ENCODE data around the gene ABCC8. TPM values are rescaled to one million over a fixed set of nuclear protein-coding genes. Genes with fewer than 3 reads are reported as not detected.

The ABCC8 gene
- total RNA-seq, 1 donor from 2014 or later, result not detected

GRCh38 chr11:17437366-17437765 is 39.3 kb downstream of the ABCC8 start:
- TF ChIP-seq, protein P1, sequence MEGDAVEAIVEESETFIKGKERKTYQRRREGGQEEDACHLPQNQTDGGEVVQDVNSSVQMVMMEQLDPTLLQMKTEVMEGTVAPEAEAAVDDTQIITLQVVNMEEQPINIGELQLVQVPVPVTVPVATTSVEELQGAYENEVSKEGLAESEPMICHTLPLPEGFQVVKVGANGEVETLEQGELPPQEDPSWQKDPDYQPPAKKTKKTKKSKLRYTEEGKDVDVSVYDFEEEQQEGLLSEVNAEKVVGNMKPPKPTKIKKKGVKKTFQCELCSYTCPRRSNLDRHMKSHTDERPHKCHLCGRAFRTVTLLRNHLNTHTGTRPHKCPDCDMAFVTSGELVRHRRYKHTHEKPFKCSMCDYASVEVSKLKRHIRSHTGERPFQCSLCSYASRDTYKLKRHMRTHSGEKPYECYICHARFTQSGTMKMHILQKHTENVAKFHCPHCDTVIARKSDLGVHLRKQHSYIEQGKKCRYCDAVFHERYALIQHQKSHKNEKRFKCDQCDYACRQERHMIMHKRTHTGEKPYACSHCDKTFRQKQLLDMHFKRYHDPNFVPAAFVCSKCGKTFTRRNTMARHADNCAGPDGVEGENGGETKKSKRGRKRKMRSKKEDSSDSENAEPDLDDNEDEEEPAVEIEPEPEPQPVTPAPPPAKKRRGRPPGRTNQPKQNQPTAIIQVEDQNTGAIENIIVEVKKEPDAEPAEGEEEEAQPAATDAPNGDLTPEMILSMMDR (IDR thresholded peaks at IDR 0.05), result no peak
- no peak for DNase-seq (ENCODE audit: low spot score)
- Mint-ChIP-seq H3K36me3 (ENCODE audit: low read depth) (no peaks in the 10 kb centered on the region), H3K27ac (ENCODE audit: unreplicated experiment) (no peak overlapping the region), H3K9me3 (ENCODE audit: low read depth) (peaks cover 3% of the 10 kb centered on the region), H3K27me3 (ENCODE audit: low read depth) (peaks cover 57% of the 10 kb centered on the region), H3K4me3 (ENCODE audit: unreplicated experiment) (no peak overlapping the region), H3K4me1 (ENCODE audit: low read depth) (peaks cover 8% of the 10 kb centered on the region)

GRCh38 chr11:17434108-17434507 is 42.5 kb downstream of the ABCC8 start:
- no peaks in the 10 kb centered on the region for H3K36me3 Mint-ChIP-seq (ENCODE audit: low read depth)
- no peak overlapping the region for H3K4me3 Mint-ChIP-seq (ENCODE audit: unreplicated experiment)
- H3K9me3 Mint-ChIP-seq (ENCODE audit: low read depth), result no peaks in the 10 kb centered on the region
- no peak for DNase-seq (ENCODE audit: low spot score)
- no peak overlapping the region for H3K27ac Mint-ChIP-seq (ENCODE audit: unreplicated experiment)
- peaks cover 39% of the 10 kb centered on the region for H3K27me3 Mint-ChIP-seq (ENCODE audit: low read depth)
- TF ChIP-seq, protein P1 (IDR thresholded peaks at IDR 0.05), result no peak
- peaks cover under 1% of the 10 kb centered on the region for H3K4me1 Mint-ChIP-seq (ENCODE audit: low read depth)

DNA sequence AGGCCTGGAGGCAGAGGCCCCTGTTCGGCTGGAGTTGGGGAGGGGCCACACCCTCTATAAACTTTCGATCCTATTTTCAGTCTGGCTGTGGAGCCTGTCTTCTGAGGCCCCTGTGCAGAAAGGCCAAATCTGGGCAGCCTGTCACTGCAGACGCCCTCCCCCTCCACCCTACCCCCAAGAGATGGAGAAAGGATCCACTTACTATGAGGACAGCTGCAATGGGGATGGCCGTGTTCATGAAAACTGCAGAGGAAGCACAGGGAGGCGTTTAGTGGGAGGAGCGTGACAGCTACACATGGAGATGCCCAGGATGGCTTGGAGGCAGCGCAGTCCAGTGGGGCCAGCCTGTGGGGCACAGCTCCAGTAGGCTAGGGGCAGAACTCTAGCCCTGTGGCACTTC is 44.6 kb downstream of the ABCC8 start:
- DNase-seq (ENCODE audit: low spot score), result no peak
- Mint-ChIP-seq H3K27me3 (ENCODE audit: low read depth) (peaks cover 36% of the 10 kb centered on the region), H3K9me3 (ENCODE audit: low read depth) (no peaks in the 10 kb centered on the region), H3K27ac (ENCODE audit: unreplicated experiment) (no peak overlapping the region), H3K36me3 (ENCODE audit: low read depth) (no peaks in the 10 kb centered on the region), H3K4me1 (ENCODE audit: low read depth) (no peaks in the 10 kb centered on the region), H3K4me3 (ENCODE audit: unreplicated experiment) (no peak overlapping the region)
- TF ChIP-seq, protein P1 (IDR thresholded peaks at IDR 0.05), result no peak

DNA sequence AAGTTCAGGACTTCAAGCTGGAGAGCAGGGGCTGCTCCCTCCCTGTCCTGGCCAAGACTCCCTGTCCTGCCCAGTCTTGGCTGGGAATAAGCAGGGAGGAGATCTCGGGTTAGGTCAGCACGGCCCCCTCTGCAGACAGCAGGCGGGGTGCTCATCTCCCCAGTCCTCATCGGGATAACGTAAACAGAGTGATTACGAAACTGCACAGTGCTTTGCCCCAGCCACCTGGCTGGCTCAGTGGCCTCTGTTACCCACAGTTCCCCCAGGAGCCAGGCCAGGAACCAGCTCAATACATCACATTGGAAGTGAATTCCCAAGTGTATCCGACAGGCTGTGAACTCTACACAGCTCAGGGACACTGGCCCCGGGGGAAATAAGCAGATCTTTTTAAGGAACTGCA is 45.5 kb downstream of the ABCC8 start:
- no peak for DNase-seq (ENCODE audit: low spot score)
- Mint-ChIP-seq H3K4me1 (ENCODE audit: low read depth) (no peaks in the 10 kb centered on the region), H3K27ac (ENCODE audit: unreplicated experiment) (no peak overlapping the region), H3K9me3 (ENCODE audit: low read depth) (no peaks in the 10 kb centered on the region), H3K27me3 (ENCODE audit: low read depth) (peaks cover 33% of the 10 kb centered on the region), H3K36me3 (ENCODE audit: low read depth) (no peaks in the 10 kb centered on the region), H3K4me3 (ENCODE audit: unreplicated experiment) (no peak overlapping the region)
- TF ChIP-seq, protein P1 (IDR thresholded peaks at IDR 0.05), result no peak

GRCh38 chr11:17430616-17431015 is 46.0 kb downstream of the ABCC8 start:
- Mint-ChIP-seq H3K36me3 (ENCODE audit: low read depth) (no peaks in the 10 kb centered on the region), H3K4me3 (ENCODE audit: unreplicated experiment) (no peak overlapping the region), H3K27me3 (ENCODE audit: low read depth) (peaks cover 28% of the 10 kb centered on the region), H3K4me1 (ENCODE audit: low read depth) (no peaks in the 10 kb centered on the region), H3K9me3 (ENCODE audit: low read depth) (no peaks in the 10 kb centered on the region), H3K27ac (ENCODE audit: unreplicated experiment) (no peak overlapping the region)
- DNase-seq (ENCODE audit: low spot score), result no peak
- TF ChIP-seq, protein P1 (IDR thresholded peaks at IDR 0.05), result no peak
